ENCODE results near the gene CRLF2. TPM values are rescaled to one million over a fixed set of nuclear protein-coding genes. Genes with fewer than 3 reads are reported as not detected.

Gene CRLF2
- total RNA-seq, 2 experiments from 2014 or later: 0.16 to 0.42 TPM

- CTCF ChIA-PET: no interaction called here
- H3K36me3 Mint-ChIP-seq (ENCODE audit: low read depth): no peaks in the 10 kb centered on the region
- POLR2A ChIA-PET: no interaction called here
- no peak overlapping the region for H3K4me3 ChIP-seq (ENCODE audit: low read length)
- no peak overlapping the region for H3K27ac Mint-ChIP-seq
- no peak for TF ChIP-seq CTCF (IDR thresholded peaks at IDR 0.05)
- no peaks in the 10 kb centered on the region for H3K36me3 ChIP-seq (ENCODE audit: insufficient read depth, low read length)
- no peaks in the 10 kb centered on the region for H3K9me3 Mint-ChIP-seq
- H3K27me3 Mint-ChIP-seq: no peaks in the 10 kb centered on the region
- DNase-seq (no peak), ATAC-seq (ENCODE audit: poor library complexity) (no peak)
- H3K27ac ChIP-seq (ENCODE audit: low read depth in 1 of 2, low read length in 2 of 2): no peak overlapping the region
- intact Hi-C loops (cut with DNase I, micrococcal nuclease): no loop called here
- H3K4me1 Mint-ChIP-seq (ENCODE audit: low read depth): peaks cover 19% of the 10 kb centered on the region
- peaks cover 6% of the 10 kb centered on the region for H3K4me1 ChIP-seq (ENCODE audit: insufficient read depth, low read length)
- no peak overlapping the region for H3K4me3 Mint-ChIP-seq
- H3K9me3 ChIP-seq (ENCODE audit: control insufficient read depth in 1 of 2, insufficient read depth in 1 of 2, low read length in 2 of 2): no peaks in the 10 kb centered on the region
- H3K27me3 ChIP-seq (ENCODE audit: control insufficient read depth in 1 of 2, insufficient read depth in 2 of 2, low read length in 2 of 2): no peaks in the 10 kb centered on the region
Observed at GRCh38 chrX:1213971-1214370, 1.5 kb upstream of the CRLF2 start.

- CTCF ChIA-PET: no interaction called here
- Mint-ChIP-seq H3K27me3 (no peaks in the 10 kb centered on the region), H3K4me3 (no peak overlapping the region), H3K4me1 (ENCODE audit: low read depth) (peaks cover 38% of the 10 kb centered on the region), H3K27ac (no peak overlapping the region), H3K9me3 (no peaks in the 10 kb centered on the region), H3K36me3 (ENCODE audit: low read depth) (no peaks in the 10 kb centered on the region)
- no peak overlapping the region for H3K4me3 ChIP-seq (ENCODE audit: low read length)
- H3K4me1 ChIP-seq (ENCODE audit: insufficient read depth, low read length): peaks cover 33% of the 10 kb centered on the region
- no peaks in the 10 kb centered on the region for H3K36me3 ChIP-seq (ENCODE audit: insufficient read depth, low read length)
- no peaks in the 10 kb centered on the region for H3K27me3 ChIP-seq (ENCODE audit: control insufficient read depth in 1 of 2, insufficient read depth in 2 of 2, low read length in 2 of 2)
- POLR2A ChIA-PET: no interaction called here
- ATAC-seq (ENCODE audit: poor library complexity) (no peak), DNase-seq (no peak)
- no peak for TF ChIP-seq CTCF (IDR thresholded peaks at IDR 0.05)
- H3K9me3 ChIP-seq (ENCODE audit: control insufficient read depth in 1 of 2, insufficient read depth in 1 of 2, low read length in 2 of 2): no peaks in the 10 kb centered on the region
- H3K27ac ChIP-seq (ENCODE audit: low read depth in 1 of 2, low read length in 2 of 2): no peak overlapping the region
- intact Hi-C loops (cut with DNase I, micrococcal nuclease): no loop called here
Observed at GRCh38 chrX:1210844-1211243, 1.6 kb downstream of the CRLF2 start.

DNA sequence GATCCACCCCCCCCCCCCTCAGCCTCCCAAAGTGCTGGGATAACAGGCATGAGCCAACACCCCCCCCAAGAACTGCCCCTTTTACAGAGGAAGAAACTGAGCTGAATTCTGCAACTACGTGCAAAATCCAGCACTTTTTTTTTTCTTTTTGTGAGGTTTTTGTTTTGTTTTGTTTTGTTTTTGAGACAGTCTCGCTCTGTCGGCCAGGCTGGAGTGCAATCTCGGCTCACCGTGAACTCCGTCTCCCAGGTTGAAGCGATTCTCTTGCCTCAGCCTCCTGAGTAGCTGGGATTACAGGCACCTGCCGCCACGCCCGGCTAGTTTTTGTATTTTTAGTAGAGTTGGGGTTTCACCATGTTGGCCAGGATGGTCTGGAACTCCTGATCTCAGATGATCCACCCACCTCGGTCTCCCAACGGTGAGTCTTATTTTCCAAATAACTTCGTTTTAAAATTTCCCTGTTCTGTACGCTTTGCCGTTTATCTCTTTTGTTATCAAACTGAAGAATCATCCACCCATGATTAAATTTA, 4.9 kb downstream of the CRLF2 start:
- DNase-seq: peak in 1 of 14 experiments; percentile 31
- peak overlapping the region; percentile 85 for H3K4me3 Mint-ChIP-seq
- intact Hi-C loops (cut with DNase I, micrococcal nuclease): loop anchor here in 1 of 2 experiments (2.0 to 5.0 kb wide), 2 partner anchors 39 to 185 kb away; partner anchors contain the start of gene SLC25A6
- no peak for ATAC-seq (ENCODE audit: poor library complexity)
- POLR2A ChIA-PET: no interaction called here
- no peaks in the 10 kb centered on the region for H3K36me3 ChIP-seq (ENCODE audit: insufficient read depth, low read length)
- H3K36me3 Mint-ChIP-seq (ENCODE audit: low read depth): no peaks in the 10 kb centered on the region
- no peaks in the 10 kb centered on the region for H3K27me3 Mint-ChIP-seq
- no peaks in the 10 kb centered on the region for H3K9me3 Mint-ChIP-seq
- peak overlapping the region; percentile 70 for H3K27ac Mint-ChIP-seq
- H3K27ac ChIP-seq (ENCODE audit: low read depth in 1 of 2, low read length in 2 of 2): peak overlapping the region in 1 of 2 donors; percentile 50
- H3K4me1 ChIP-seq (ENCODE audit: insufficient read depth, low read length): peaks cover 40% of the 10 kb centered on the region
- peak overlapping the region; percentile 45 for H3K4me3 ChIP-seq (ENCODE audit: low read length)
- no peak for TF ChIP-seq CTCF (IDR thresholded peaks at IDR 0.05)
- H3K9me3 ChIP-seq (ENCODE audit: control insufficient read depth in 1 of 2, insufficient read depth in 1 of 2, low read length in 2 of 2): peaks cover 0 to 6% of the 10 kb centered on the region in 2 experiments
- CTCF ChIA-PET: no interaction called here
- H3K4me1 Mint-ChIP-seq (ENCODE audit: low read depth): peaks cover 42% of the 10 kb centered on the region
- H3K27me3 ChIP-seq (ENCODE audit: control insufficient read depth in 1 of 2, insufficient read depth in 2 of 2, low read length in 2 of 2): no peaks in the 10 kb centered on the region
